ENCODE results near the gene CAMTA1.

Gene CAMTA1

GRCh38 chr1:6871300-6871972 lies 86.2 kb downstream of the CAMTA1 start:
- no peaks in the 10 kb centered on the region for H3K79me1 ChIP-seq (ENCODE audit: low read length)
- H3K4me2 ChIP-seq (ENCODE audit: low read length): no peak overlapping the region
- H2BK12ac ChIP-seq (ENCODE audit: low read length): no peak overlapping the region
- no peak overlapping the region for H4K12ac ChIP-seq (ENCODE audit: low read depth, low read length)
- no peak overlapping the region for H4K8ac ChIP-seq (ENCODE audit: low read depth, low read length)
- H3K4me1 ChIP-seq (ENCODE audit: control insufficient read depth in 1 of 2, insufficient read depth in 2 of 2, low read length in 2 of 2): peaks cover 4 to 9% of the 10 kb centered on the region in 2 experiments
- H4K91ac ChIP-seq (ENCODE audit: low read depth, low read length): no peak overlapping the region
- H3K18ac ChIP-seq (ENCODE audit: low read length): no peak overlapping the region
- no peak overlapping the region for H3K9ac ChIP-seq (ENCODE audit: low read length)
- H2AFZ ChIP-seq (ENCODE audit: insufficient read depth, low read length, poor library complexity): no peak overlapping the region
- no peaks in the 10 kb centered on the region for H3K79me2 ChIP-seq (ENCODE audit: control insufficient read depth, insufficient read depth, low read length, poor library complexity)
- no peak overlapping the region for H2BK120ac ChIP-seq (ENCODE audit: insufficient read depth, low read length, poor library complexity)
- no CpG with 5 or more reads among the region's 3 CpGs for WGBS (ENCODE audit: extremely low coverage, insufficient coverage, insufficient read length)
- H3K27me3 ChIP-seq (ENCODE audit: insufficient read depth, low read length): no peaks in the 10 kb centered on the region
- H3K23ac ChIP-seq (ENCODE audit: low read length): no peak overlapping the region
- no peak for DNase-seq
- H3K36me3 ChIP-seq (ENCODE audit: control insufficient read depth in 1 of 2, insufficient read depth in 2 of 2, low read length in 2 of 2): peaks cover 6 to 9% of the 10 kb centered on the region in 2 experiments
- no peak overlapping the region for H3K14ac ChIP-seq (ENCODE audit: low read length)
- no peak overlapping the region for H3K4ac ChIP-seq (ENCODE audit: low read depth, low read length)
- H3K27ac ChIP-seq (ENCODE audit: low read depth, low read length): no peak overlapping the region
- no peak overlapping the region for H3K4me3 ChIP-seq (ENCODE audit: low read depth, low read length)
- H2BK5ac ChIP-seq (ENCODE audit: low read depth, low read length, poor library complexity): no peak overlapping the region
- no peaks in the 10 kb centered on the region for H3K9me3 ChIP-seq (ENCODE audit: insufficient read depth, low read depth, low read length)
- no peak overlapping the region for H2AK5ac ChIP-seq (ENCODE audit: low read length)

GRCh38 chr1:6872573-6873261 lies 87.5 kb downstream of the CAMTA1 start:
- Histone ChIP-seq H3K79me1 (ENCODE audit: low read length) (no peaks in the 10 kb centered on the region), H3K27me3 (ENCODE audit: insufficient read depth, low read length) (no peaks in the 10 kb centered on the region), H2BK12ac (ENCODE audit: low read length) (no peak overlapping the region), H2AK5ac (ENCODE audit: low read length) (no peak overlapping the region), H2AFZ (ENCODE audit: insufficient read depth, low read length, poor library complexity) (no peak overlapping the region), H3K79me2 (ENCODE audit: control insufficient read depth, insufficient read depth, low read length, poor library complexity) (no peaks in the 10 kb centered on the region), H3K36me3 (ENCODE audit: control insufficient read depth in 1 of 2, insufficient read depth in 2 of 2, low read length in 2 of 2) (peaks cover 8 to 9% of the 10 kb centered on the region in 2 experiments), H4K91ac (ENCODE audit: low read depth, low read length) (no peak overlapping the region), H2BK5ac (ENCODE audit: low read depth, low read length, poor library complexity) (no peak overlapping the region), H3K4me2 (ENCODE audit: low read length) (no peak overlapping the region), H3K4me3 (ENCODE audit: low read depth, low read length) (no peak overlapping the region), H3K9ac (ENCODE audit: low read length) (no peak overlapping the region), H2BK120ac (ENCODE audit: insufficient read depth, low read length, poor library complexity) (no peak overlapping the region), H3K18ac (ENCODE audit: low read length) (no peak overlapping the region), H3K4ac (ENCODE audit: low read depth, low read length) (no peak overlapping the region), H3K9me3 (ENCODE audit: insufficient read depth, low read depth, low read length) (no peaks in the 10 kb centered on the region), H4K8ac (ENCODE audit: low read depth, low read length) (no peak overlapping the region), H3K14ac (ENCODE audit: low read length) (no peak overlapping the region), H3K4me1 (ENCODE audit: control insufficient read depth in 1 of 2, insufficient read depth in 2 of 2, low read length in 2 of 2) (peaks cover 3 to 6% of the 10 kb centered on the region in 2 experiments), H4K12ac (ENCODE audit: low read depth, low read length) (no peak overlapping the region), H3K27ac (ENCODE audit: low read depth, low read length) (no peak overlapping the region), H3K23ac (ENCODE audit: low read length) (no peak overlapping the region)
- DNase-seq: no peak
- no CpG with 5 or more reads among the region's 5 CpGs for WGBS (ENCODE audit: extremely low coverage, insufficient coverage, insufficient read length)

DNA sequence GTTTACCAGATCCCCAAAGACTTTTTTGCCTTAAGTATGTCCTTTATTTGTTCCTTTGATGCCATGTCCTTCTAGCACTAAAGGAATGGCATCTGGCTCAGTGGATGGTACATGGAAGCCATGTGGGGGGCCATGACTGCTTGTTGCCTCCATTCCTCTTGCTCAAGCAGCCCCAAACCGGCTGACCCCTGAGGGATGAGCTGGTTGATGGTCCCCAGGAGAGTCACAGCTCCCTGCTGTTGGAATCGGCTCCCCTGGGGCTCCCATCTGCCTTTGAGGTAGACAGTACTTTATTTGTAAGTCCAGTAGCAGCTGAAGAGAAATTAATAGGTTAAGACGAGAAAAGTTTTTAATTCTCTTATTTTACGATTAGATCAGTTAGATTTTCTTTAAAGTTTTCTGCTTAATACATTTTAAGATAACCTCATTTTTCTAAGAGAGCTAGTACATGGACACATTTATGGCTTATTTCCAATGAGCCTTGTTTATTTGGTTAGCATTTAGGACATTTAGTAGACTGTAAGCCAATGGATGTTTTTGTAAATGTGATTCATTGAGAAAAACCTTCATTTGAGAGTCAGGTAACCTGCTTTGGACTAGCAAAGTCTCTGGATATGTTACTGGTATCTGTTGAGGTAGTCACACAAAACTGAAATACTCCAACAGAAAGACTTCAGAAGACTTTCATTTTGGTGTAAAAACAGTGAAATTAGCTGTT lies 88.2 kb downstream of the CAMTA1 start:
- Histone ChIP-seq H4K8ac (ENCODE audit: low read depth, low read length) (no peak overlapping the region), H3K4me3 (ENCODE audit: low read depth, low read length) (no peak overlapping the region), H4K91ac (ENCODE audit: low read depth, low read length) (no peak overlapping the region), H3K27me3 (ENCODE audit: insufficient read depth, low read length) (no peaks in the 10 kb centered on the region), H3K27ac (ENCODE audit: low read depth, low read length) (no peak overlapping the region), H3K4me1 (ENCODE audit: control insufficient read depth in 1 of 2, insufficient read depth in 2 of 2, low read length in 2 of 2) (peaks cover 0 to 4% of the 10 kb centered on the region in 2 experiments), H3K9me3 (ENCODE audit: insufficient read depth, low read depth, low read length) (no peaks in the 10 kb centered on the region), H3K79me2 (ENCODE audit: control insufficient read depth, insufficient read depth, low read length, poor library complexity) (no peaks in the 10 kb centered on the region), H3K79me1 (ENCODE audit: low read length) (no peaks in the 10 kb centered on the region), H3K9ac (ENCODE audit: low read length) (no peak overlapping the region), H3K36me3 (ENCODE audit: control insufficient read depth in 1 of 2, insufficient read depth in 2 of 2, low read length in 2 of 2) (peaks cover 8 to 9% of the 10 kb centered on the region in 2 experiments), H3K14ac (ENCODE audit: low read length) (no peak overlapping the region), H3K23ac (ENCODE audit: low read length) (no peak overlapping the region), H2AFZ (ENCODE audit: insufficient read depth, low read length, poor library complexity) (no peak overlapping the region), H2BK12ac (ENCODE audit: low read length) (no peak overlapping the region), H2AK5ac (ENCODE audit: low read length) (no peak overlapping the region), H2BK120ac (ENCODE audit: insufficient read depth, low read length, poor library complexity) (no peak overlapping the region), H3K18ac (ENCODE audit: low read length) (no peak overlapping the region), H4K12ac (ENCODE audit: low read depth, low read length) (no peak overlapping the region), H2BK5ac (ENCODE audit: low read depth, low read length, poor library complexity) (no peak overlapping the region), H3K4me2 (ENCODE audit: low read length) (no peak overlapping the region), H3K4ac (ENCODE audit: low read depth, low read length) (no peak overlapping the region)
- no CpG with 5 or more reads among the region's 4 CpGs for WGBS (ENCODE audit: extremely low coverage, insufficient coverage, insufficient read length)
- no peak for DNase-seq

DNA sequence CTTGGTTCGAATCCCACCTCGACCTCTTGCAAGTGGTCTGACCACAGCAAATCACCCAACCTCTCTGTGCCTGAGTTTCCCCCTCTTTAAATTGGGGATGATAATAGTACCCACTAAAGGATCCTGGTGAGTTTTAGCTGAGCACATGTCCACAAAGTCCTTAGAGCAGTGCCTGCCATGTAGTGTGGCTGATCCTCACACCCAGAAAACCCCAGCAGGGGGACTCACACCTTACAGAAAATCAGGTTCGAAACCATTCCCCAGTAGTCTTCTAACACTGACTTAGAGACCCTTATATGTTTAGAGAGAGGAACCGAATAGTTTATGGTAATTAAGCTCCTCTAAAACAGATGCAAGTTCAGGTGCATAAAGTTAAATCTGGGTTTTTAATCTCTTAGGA lies 89.0 kb downstream of the CAMTA1 start:
- H3K18ac ChIP-seq (ENCODE audit: low read length): no peak overlapping the region
- H3K36me3 ChIP-seq (ENCODE audit: control insufficient read depth in 1 of 2, insufficient read depth in 2 of 2, low read length in 2 of 2): peaks cover 8 to 9% of the 10 kb centered on the region in 2 experiments
- no peak overlapping the region for H4K91ac ChIP-seq (ENCODE audit: low read depth, low read length)
- H3K23ac ChIP-seq (ENCODE audit: low read length): no peak overlapping the region
- H3K27ac ChIP-seq (ENCODE audit: low read depth, low read length): no peak overlapping the region
- H3K4me2 ChIP-seq (ENCODE audit: low read length): no peak overlapping the region
- H3K9me3 ChIP-seq (ENCODE audit: insufficient read depth, low read depth, low read length): no peaks in the 10 kb centered on the region
- no peak overlapping the region for H3K4me3 ChIP-seq (ENCODE audit: low read depth, low read length)
- no peaks in the 10 kb centered on the region for H3K27me3 ChIP-seq (ENCODE audit: insufficient read depth, low read length)
- no peak overlapping the region for H3K4ac ChIP-seq (ENCODE audit: low read depth, low read length)
- no peak overlapping the region for H2BK5ac ChIP-seq (ENCODE audit: low read depth, low read length, poor library complexity)
- no peak overlapping the region for H2BK12ac ChIP-seq (ENCODE audit: low read length)
- no peak overlapping the region for H3K9ac ChIP-seq (ENCODE audit: low read length)
- H4K12ac ChIP-seq (ENCODE audit: low read depth, low read length): no peak overlapping the region
- H3K79me1 ChIP-seq (ENCODE audit: low read length): no peaks in the 10 kb centered on the region
- DNase-seq: no peak
- H2AK5ac ChIP-seq (ENCODE audit: low read length): no peak overlapping the region
- H2BK120ac ChIP-seq (ENCODE audit: insufficient read depth, low read length, poor library complexity): no peak overlapping the region
- WGBS (ENCODE audit: extremely low coverage, insufficient coverage, insufficient read length): no CpG with 5 or more reads among the region's 4 CpGs
- H3K14ac ChIP-seq (ENCODE audit: low read length): no peak overlapping the region
- H4K8ac ChIP-seq (ENCODE audit: low read depth, low read length): no peak overlapping the region
- no peak overlapping the region for H2AFZ ChIP-seq (ENCODE audit: insufficient read depth, low read length, poor library complexity)
- H3K4me1 ChIP-seq (ENCODE audit: control insufficient read depth in 1 of 2, insufficient read depth in 2 of 2, low read length in 2 of 2): peaks cover 0 to 2% of the 10 kb centered on the region in 2 experiments
- H3K79me2 ChIP-seq (ENCODE audit: control insufficient read depth, insufficient read depth, low read length, poor library complexity): no peaks in the 10 kb centered on the region
